IPS-15b (cell line): ENCODE results near the gene C17orf67.

ENCODE experiments used
- H3K27me3 ChIP-seq: one replicate; pipeline ENCODE4 v1.6.1; 2013; ENCODE audit warnings: low read length; ENCODE audit not compliant: control insufficient read depth, insufficient read depth
- H3K36me3 ChIP-seq: one replicate; pipeline ENCODE4 v1.6.1; 2013; ENCODE audit warnings: low read length; ENCODE audit not compliant: control insufficient read depth, insufficient read depth
- H3K4me1 ChIP-seq: one replicate; pipeline ENCODE4 v1.6.1; 2013; ENCODE audit warnings: mild to moderate bottlenecking, low read length; ENCODE audit not compliant: control insufficient read depth, insufficient read depth
- H3K4me3 ChIP-seq: one replicate; pipeline ENCODE4 v1.5.1; 2013; ENCODE audit warnings: low read depth, low read length
- H3K9ac ChIP-seq: one replicate; pipeline ENCODE4 v1.6.1; 2013; ENCODE audit warnings: low read depth, mild to moderate bottlenecking, low read length
- H3K9me3 ChIP-seq: one replicate; pipeline ENCODE4 v1.6.1; 2013; ENCODE audit warnings: mild to moderate bottlenecking, low read length; ENCODE audit not compliant: control insufficient read depth, insufficient read depth

C17orf67 gene

DNA sequence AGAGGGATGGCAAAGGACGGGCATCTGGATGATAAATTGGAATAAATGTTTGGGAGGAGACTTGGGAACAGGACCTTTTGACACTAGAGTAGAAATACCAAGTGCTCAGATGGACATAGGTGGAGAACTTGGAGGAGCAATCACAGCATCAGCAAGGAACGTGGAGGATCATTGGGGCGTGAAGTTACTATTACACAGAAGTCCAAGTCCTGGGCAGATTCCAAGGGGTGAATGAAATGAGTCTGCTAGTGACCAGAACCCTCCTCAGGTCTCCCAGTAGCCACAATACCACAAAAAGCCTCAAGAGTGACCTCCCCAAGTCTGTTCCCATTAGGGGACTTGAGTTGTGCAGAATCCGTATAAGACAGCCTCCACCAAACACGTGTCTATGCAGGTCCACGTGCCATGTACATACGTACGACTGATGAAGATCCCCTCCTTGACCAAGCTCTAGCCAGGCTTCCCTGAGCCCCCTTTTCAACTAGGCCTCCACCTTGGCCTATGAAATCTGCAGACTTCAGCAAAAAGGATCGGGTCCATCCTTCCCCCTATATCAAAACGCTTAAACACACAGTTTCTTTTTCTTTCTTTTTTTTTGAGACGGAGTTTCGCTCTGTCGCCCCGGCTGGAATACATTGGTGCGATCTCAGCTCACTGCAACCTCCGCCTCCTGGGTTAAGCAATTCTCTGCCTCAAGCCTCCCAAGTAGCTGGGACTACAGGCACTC, 2.2 kb downstream of the C17orf67 start:
- no peak overlapping the region for H3K4me3 ChIP-seq
- no peaks in the 10 kb centered on the region for H3K9me3 ChIP-seq
- no peaks in the 10 kb centered on the region for H3K36me3 ChIP-seq
- H3K4me1 ChIP-seq, result peaks cover 5% of the 10 kb centered on the region
- no peak overlapping the region for H3K9ac ChIP-seq
- H3K27me3 ChIP-seq, result peaks cover 33% of the 10 kb centered on the region

DNA sequence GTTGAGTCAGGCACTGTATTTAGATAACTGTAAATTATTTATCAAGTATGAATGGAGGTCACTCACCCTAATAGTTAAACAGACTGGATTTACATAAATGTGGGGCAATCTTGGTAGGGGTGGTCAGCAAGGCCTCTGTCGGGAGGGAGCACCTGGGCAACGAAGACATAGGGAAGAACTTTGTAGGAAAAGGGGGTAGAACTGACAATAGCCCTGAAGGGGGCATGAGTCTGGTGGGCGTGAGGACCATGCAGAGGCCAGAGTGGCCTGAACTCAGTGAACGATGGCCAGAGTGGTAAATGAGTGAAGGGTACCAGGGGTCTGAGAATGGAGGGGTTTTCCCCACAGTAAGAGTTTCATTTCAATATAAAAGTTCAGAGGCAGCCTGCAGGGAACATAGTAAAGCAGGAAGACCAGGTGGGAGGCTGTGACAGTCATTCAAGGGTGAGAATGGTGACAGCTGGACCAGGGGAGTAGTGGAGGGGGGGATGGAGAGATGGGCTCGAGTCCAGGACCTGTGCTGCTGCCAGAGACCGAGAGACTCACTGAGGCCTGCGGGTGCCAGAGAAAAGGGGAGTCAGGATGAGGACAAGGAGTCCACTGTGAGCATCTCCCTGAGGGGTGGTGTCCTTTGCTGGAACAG, 2.9 kb downstream of the C17orf67 start:
- Histone ChIP-seq H3K27me3 (peaks cover 29% of the 10 kb centered on the region), H3K9me3 (no peaks in the 10 kb centered on the region), H3K4me1 (peaks cover 5% of the 10 kb centered on the region), H3K4me3 (no peak overlapping the region), H3K9ac (no peak overlapping the region), H3K36me3 (no peaks in the 10 kb centered on the region)

- H3K9me3 ChIP-seq, result no peaks in the 10 kb centered on the region
- H3K27me3 ChIP-seq, result peaks cover 8% of the 10 kb centered on the region
- no peaks in the 10 kb centered on the region for H3K36me3 ChIP-seq
- no peaks in the 10 kb centered on the region for H3K4me1 ChIP-seq
- no peak overlapping the region for H3K4me3 ChIP-seq
- H3K9ac ChIP-seq, result no peak overlapping the region
These were observed 6.9 kb downstream of the C17orf67 start for GRCh38 chr17:56826611-56827414.

DNA sequence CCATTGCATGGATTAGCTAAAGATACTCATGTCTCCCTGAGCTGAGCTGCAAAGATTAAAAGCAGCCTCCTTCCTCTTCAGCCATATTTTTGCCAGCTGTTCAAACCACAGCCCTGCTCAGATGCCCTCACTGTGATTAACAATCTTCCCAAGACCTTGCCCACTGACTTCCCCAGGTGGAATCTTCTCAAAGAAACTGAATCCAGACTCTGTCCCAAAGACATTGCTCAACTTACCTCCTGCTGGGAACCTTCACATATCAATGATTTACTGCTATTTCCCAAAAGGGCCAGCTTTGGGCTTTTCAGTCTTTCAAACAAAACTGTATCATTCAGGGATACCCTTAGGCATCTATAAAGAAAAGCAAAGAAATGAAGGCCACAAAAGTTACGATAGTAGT, 9.2 kb downstream of the C17orf67 start:
- Histone ChIP-seq H3K4me1 (no peaks in the 10 kb centered on the region), H3K4me3 (no peak overlapping the region), H3K36me3 (no peaks in the 10 kb centered on the region), H3K9ac (no peak overlapping the region), H3K27me3 (no peaks in the 10 kb centered on the region), H3K9me3 (no peaks in the 10 kb centered on the region)

GRCh38 chr17:56823848-56824247, 9.9 kb downstream of the C17orf67 start:
- H3K27me3 ChIP-seq, result no peaks in the 10 kb centered on the region
- no peaks in the 10 kb centered on the region for H3K9me3 ChIP-seq
- no peak overlapping the region for H3K4me3 ChIP-seq
- H3K9ac ChIP-seq, result no peak overlapping the region
- H3K4me1 ChIP-seq, result no peaks in the 10 kb centered on the region
- H3K36me3 ChIP-seq, result no peaks in the 10 kb centered on the region

GRCh38 chr17:56822725-56823124, 11.0 kb downstream of the C17orf67 start:
- Histone ChIP-seq H3K36me3 (no peaks in the 10 kb centered on the region), H3K9me3 (no peaks in the 10 kb centered on the region), H3K4me1 (no peaks in the 10 kb centered on the region), H3K27me3 (no peaks in the 10 kb centered on the region), H3K4me3 (no peak overlapping the region), H3K9ac (no peak overlapping the region)

DNA sequence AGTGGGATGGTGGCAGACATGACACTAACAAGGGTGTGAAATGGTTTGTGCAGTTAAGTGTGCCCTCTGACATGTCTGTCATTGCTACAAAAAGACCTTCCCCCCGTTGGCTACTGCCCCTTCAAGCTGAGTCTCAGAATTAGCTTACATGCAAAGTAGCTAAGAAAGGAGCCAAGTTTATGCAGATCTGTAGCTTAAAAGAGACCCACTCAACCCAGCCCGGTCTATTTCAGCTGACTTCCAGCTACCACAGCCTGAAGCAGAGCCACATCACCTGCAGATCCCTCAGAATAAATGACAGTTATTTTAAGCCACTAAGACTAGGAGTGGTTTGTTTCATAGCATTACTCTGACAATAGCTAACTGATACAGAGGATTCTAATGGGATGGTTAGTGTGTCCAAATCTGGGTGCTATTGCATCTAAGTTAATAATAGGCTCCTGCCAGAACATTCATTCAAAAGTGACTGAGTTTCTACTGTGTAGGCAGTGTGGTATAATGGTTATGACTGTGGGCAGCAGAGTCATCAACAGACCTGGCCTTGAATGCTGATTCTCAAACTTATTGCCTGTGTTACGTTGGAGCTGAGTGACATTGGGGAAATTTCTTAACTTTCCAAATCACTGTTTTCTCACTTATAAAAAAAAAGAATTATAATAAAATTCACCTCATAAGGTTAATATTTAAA, 11.7 kb downstream of the C17orf67 start:
- H3K4me1 ChIP-seq, result no peaks in the 10 kb centered on the region
- H3K9ac ChIP-seq, result no peak overlapping the region
- no peak overlapping the region for H3K4me3 ChIP-seq
- no peaks in the 10 kb centered on the region for H3K36me3 ChIP-seq
- no peaks in the 10 kb centered on the region for H3K27me3 ChIP-seq
- H3K9me3 ChIP-seq, result no peaks in the 10 kb centered on the region

DNA sequence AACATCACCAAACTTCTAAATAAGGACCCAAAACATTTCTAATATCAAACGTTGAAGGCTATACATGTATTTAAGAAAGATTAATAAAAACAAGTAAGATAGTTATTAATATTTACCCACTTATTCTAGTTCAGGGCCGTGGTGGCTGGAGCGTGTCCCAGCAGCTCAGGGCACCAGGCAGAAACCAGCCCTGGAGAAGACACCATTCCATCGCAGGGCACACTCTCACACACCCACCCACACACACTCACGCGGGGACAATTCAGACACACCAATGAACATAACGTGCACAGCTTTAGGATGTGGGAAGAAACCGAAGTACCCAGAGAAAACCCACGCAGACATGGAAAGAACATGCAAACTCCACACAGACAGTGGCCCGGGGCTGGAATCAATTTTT, 13.5 kb downstream of the C17orf67 start:
- H3K4me3 ChIP-seq, result no peak overlapping the region
- no peak overlapping the region for H3K9ac ChIP-seq

DNA sequence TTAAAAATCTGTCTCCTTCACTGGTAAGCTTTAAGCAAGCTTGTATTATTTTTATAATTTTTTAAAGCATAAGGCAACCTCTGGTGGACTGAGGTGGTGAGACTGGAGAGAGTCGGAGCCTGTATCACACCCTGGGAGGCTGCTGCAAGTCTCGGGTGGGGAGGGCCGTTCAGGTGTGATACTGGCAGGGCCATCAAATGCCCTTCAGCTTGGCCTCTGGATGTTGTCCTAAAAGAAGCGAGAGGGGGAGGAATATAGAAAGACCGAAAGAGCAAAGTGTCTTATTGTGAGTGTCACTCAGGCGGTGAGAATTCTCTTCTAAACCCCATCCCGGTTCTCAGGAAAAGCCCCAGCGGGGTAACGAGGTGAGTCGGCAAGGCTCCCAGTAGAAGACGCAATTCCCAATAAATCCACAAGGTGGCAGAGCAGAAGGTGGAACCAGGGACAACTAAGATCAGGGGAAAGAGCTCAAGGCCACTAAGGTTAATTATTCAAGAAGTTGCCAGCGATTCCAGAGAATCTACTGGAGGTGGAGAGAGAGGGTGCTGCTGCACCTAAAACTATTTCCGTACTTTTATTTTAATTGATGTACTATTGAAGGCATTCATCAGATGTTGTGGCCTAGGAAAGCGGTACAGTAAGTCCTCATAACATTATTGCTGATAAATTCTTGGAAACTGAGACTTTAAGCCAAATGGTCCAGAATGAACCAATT, 14.1 kb downstream of the C17orf67 start:
- Histone ChIP-seq H3K27me3 (no peaks in the 10 kb centered on the region), H3K9me3 (no peaks in the 10 kb centered on the region), H3K9ac (no peak overlapping the region), H3K4me3 (no peak overlapping the region), H3K4me1 (no peaks in the 10 kb centered on the region), H3K36me3 (no peaks in the 10 kb centered on the region)

More for the DNA sequence above, 13.5 kb downstream of the C17orf67 start:
- no peaks in the 10 kb centered on the region for H3K9me3 ChIP-seq
- H3K4me1 ChIP-seq, result no peaks in the 10 kb centered on the region
- no peaks in the 10 kb centered on the region for H3K36me3 ChIP-seq
- H3K27me3 ChIP-seq, result no peaks in the 10 kb centered on the region

DNA sequence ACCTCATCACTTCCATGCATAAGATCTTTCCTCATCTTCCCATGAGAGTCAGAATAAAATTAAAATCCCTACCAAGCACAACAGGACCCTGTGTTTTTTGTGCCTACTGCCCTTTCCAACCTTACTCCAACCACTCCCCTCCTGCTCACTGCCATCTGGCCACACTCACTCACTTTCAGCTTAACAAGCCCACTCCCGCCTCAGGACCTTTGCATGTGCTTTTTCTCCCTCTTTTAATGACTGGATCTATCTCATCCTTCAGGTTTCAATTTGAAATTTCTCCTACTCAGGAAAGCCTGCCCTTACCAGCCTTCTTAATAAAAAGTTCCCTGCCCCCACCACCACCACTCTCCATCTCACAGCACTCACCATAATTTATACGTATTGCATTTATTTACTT, 14.7 kb downstream of the C17orf67 start:
- Histone ChIP-seq H3K4me3 (no peak overlapping the region), H3K9me3 (no peaks in the 10 kb centered on the region), H3K9ac (no peak overlapping the region), H3K4me1 (no peaks in the 10 kb centered on the region), H3K27me3 (no peaks in the 10 kb centered on the region), H3K36me3 (no peaks in the 10 kb centered on the region)

- H3K4me3 ChIP-seq, result no peak overlapping the region
- no peak overlapping the region for H3K9ac ChIP-seq
- no peaks in the 10 kb centered on the region for H3K36me3 ChIP-seq
- peaks cover 2% of the 10 kb centered on the region for H3K27me3 ChIP-seq
- no peaks in the 10 kb centered on the region for H3K9me3 ChIP-seq
- peaks cover 2% of the 10 kb centered on the region for H3K4me1 ChIP-seq
These were observed 16.7 kb downstream of the C17orf67 start for GRCh38 chr17:56817066-56817465.
